GM11168 (cell line): ENCODE results near the gene RBCK1.

Experiments used
- in situ Hi-C: fragments of 300-500 bp; cut with MboI; formaldehyde crosslinking; loops from one replicate; pipeline ENCODE4 v1.12.0; 2022; ENCODE audit warnings: low sequenced_read_pairs; ENCODE audit not compliant: unreplicated experiment

The RBCK1 gene

GRCh38 chr20:461254-462198 is 53.4 kb downstream of the RBCK1 start:
- in situ Hi-C loops: no loop called here

GRCh38 chr20:462199-462991 is 54.3 kb downstream of the RBCK1 start, which contains the start of gene TBC1D20:
Gene TBC1D20, minus strand, starts transcription at chr20:462533. Its CDS starts 128 bp downstream, at chr20:462405.
- in situ Hi-C loops: no loop called here

- in situ Hi-C loops: no loop called here
Measured at GRCh38 chr20:467755-468154, 59.7 kb downstream of the RBCK1 start.

- in situ Hi-C loops: no loop called here
Measured at GRCh38 chr20:469746-470490, 61.8 kb downstream of the RBCK1 start.

- in situ Hi-C loops: no loop called here
Measured at GRCh38 chr20:472137-472846, 64.2 kb downstream of the RBCK1 start.

- in situ Hi-C loops: no loop called here
Measured at GRCh38 chr20:472889-473292, 64.8 kb downstream of the RBCK1 start.

- in situ Hi-C loops: no loop called here
Measured at GRCh38 chr20:474581-474980, 66.5 kb downstream of the RBCK1 start.

GRCh38 chr20:475463-476357 is 67.6 kb downstream of the RBCK1 start:
- in situ Hi-C loops: loop anchor here (5.0 kb wide), 1 partner anchor 123 kb away; no protein-coding TSS in a partner anchor

- in situ Hi-C loops: loop anchor here (5.0 kb wide), 1 partner anchor 124 kb away; no protein-coding TSS in a partner anchor
Measured at GRCh38 chr20:476561-477249, 68.6 kb downstream of the RBCK1 start.

GRCh38 chr20:478010-478948 is 70.2 kb downstream of the RBCK1 start:
- in situ Hi-C loops: loop anchor here (5.0 kb wide), 1 partner anchor 126 kb away; no protein-coding TSS in a partner anchor

GRCh38 chr20:478949-479429 is 70.9 kb downstream of the RBCK1 start:
- in situ Hi-C loops: loop anchor here (5.0 kb wide), 1 partner anchor 127 kb away; no protein-coding TSS in a partner anchor

- in situ Hi-C loops: loop anchor here (5.0 kb wide), 1 partner anchor 127 kb away; no protein-coding TSS in a partner anchor
Measured at GRCh38 chr20:479487-479886, 71.4 kb downstream of the RBCK1 start.

- in situ Hi-C loops: no loop called here
Measured at GRCh38 chr20:480044-480443, 71.9 kb downstream of the RBCK1 start.

- in situ Hi-C loops: no loop called here
Measured at GRCh38 chr20:481167-481566, 73.1 kb downstream of the RBCK1 start.
